AG10803 (cell line): ENCODE results near the gene WHAMM.

Experiments
- DNase-seq: peaks from one replicate; pipeline ENCODE4 v3.0.0; 2010; ENCODE audit warnings: low read depth
- H3K4me3 ChIP-seq: 2 replicates; pipeline ENCODE4 v1.5.1; 2011; ENCODE audit warnings: mild to moderate bottlenecking, low read length, control low read depth
- CTCF ChIP-seq: conservative IDR thresholded peaks from 2 replicates; pipeline ENCODE4 v1.5.1; 2011; ENCODE audit warnings: mild to moderate bottlenecking, low read length, control low read depth, inconsistent platforms

WHAMM gene

GRCh38 chr15:82804575-82804949 is 4.9 kb upstream of the WHAMM start:
- TF ChIP-seq CTCF: no peak
- no peak overlapping the region for H3K4me3 ChIP-seq

GRCh38 chr15:82805994-82806406 is 3.4 kb upstream of the WHAMM start, which contains the start of gene FSD2:
FSD2 (minus strand) TSS chr15:82806069; CDS start chr15:82787390, 18,679 bp downstream.
- H3K4me3 ChIP-seq: no peak within 1 kb of the TSS
- no peak for DNase-seq
- TF ChIP-seq CTCF: no peak

More at GRCh38 chr15:82804575-82804949, 4.9 kb upstream of the WHAMM start:
- peak; percentile 34 for DNase-seq

- no peak for DNase-seq
- no peak overlapping the region for H3K4me3 ChIP-seq
- no peak for TF ChIP-seq CTCF
Measured at GRCh38 chr15:82807920-82808633, 1.4 kb upstream of the WHAMM start.

- no peak for TF ChIP-seq CTCF
- DNase-seq: no peak
- H3K4me3 ChIP-seq: no peak overlapping the region
Measured at GRCh38 chr15:82808634-82809041, 790 bp upstream of the WHAMM start.

- H3K4me3 ChIP-seq: peak overlapping the region; percentile 84
- no peak for TF ChIP-seq CTCF
- DNase-seq: peak; percentile 75
Measured at GRCh38 chr15:82810061-82810889, 847 bp downstream of the WHAMM start.

GRCh38 chr15:82810890-82811426 is 1.5 kb downstream of the WHAMM start:
- DNase-seq: no peak
- peak overlapping the region; percentile 84 for H3K4me3 ChIP-seq
- TF ChIP-seq CTCF: no peak
